ENCODE measurements around the gene TMEM253. TPM values are rescaled to one million over a fixed set of nuclear protein-coding genes. Genes with fewer than 3 reads are reported as not detected.

TMEM253 gene
- under 0.01 TPM in 1 of 2 replicates, not detected in the other for total RNA-seq

GRCh38 chr14:21100931-21101330 is at the start of gene TMEM253:
Gene TMEM253 (plus strand): TSS chr14:21101066. CDS start chr14:21101344, 278 bp downstream.

GRCh38 chr14:21057803-21058675 is 42.8 kb upstream of the TMEM253 start, which contains the start of gene RNASE8:
Gene RNASE8 (plus strand): TSS chr14:21057822. CDS start chr14:21057893, 71 bp downstream.

GRCh38 chr14:21070083-21070609 is 30.7 kb upstream of the TMEM253 start, which contains the start of gene ARHGEF40:
Gene ARHGEF40 (plus strand): TSS chr14:21070304. CDS start chr14:21070397, 93 bp downstream.

GRCh38 chr14:21098076-21098891 is 2.6 kb upstream of the TMEM253 start, which contains the start of gene ZNF219:
Gene ZNF219 (minus strand): TSS chr14:21098655. CDS start chr14:21093591, 5,064 bp downstream.

Small RNA genes within 50 kb of the gene (small RNA-seq; reads per million reads assigned to genes)
- not detected for gene RNU6-252P

Other genes starting within 250 kb of the TMEM253 start
- gene RNASE3, start 209.7 kb upstream of the TMEM253 start, total RNA-seq: not detected in 2 replicates
- not detected in 2 replicates for gene RNASE2, start 145.6 kb upstream of the TMEM253 start, total RNA-seq
- gene METTL17, start 111.1 kb upstream of the TMEM253 start, total RNA-seq: 35.6 and 45.4 TPM in 2 replicates
- gene SLC39A2, start 101.8 kb upstream of the TMEM253 start, total RNA-seq: not detected in 2 replicates
- 1.1 TPM in 1 of 2 replicates, not detected in the other for gene NDRG2, start 76.0 kb upstream of the TMEM253 start, total RNA-seq
- not detected in 2 replicates for gene TPPP2, start 70.8 kb upstream of the TMEM253 start, total RNA-seq
- gene RNASE13, start 66.3 kb upstream of the TMEM253 start, total RNA-seq: not detected in 2 replicates
- not detected in 2 replicates for gene RNASE7, start 58.7 kb upstream of the TMEM253 start, total RNA-seq
- gene RNASE8, start 43.2 kb upstream of the TMEM253 start, total RNA-seq: not detected in 2 replicates
- gene ARHGEF40, start 30.8 kb upstream of the TMEM253 start, total RNA-seq: 27.9 and 46.5 TPM in 2 replicates
- gene ZNF219, start 2.4 kb upstream of the TMEM253 start, total RNA-seq: 10.8 and 12.9 TPM in 2 replicates
- not detected in 2 replicates for gene OR5AU1, start 55.0 kb downstream of the TMEM253 start, total RNA-seq
- 513 and 539 TPM in 2 replicates for gene HNRNPC, start 168.4 kb downstream of the TMEM253 start, total RNA-seq
- not detected in 2 replicates for gene RPGRIP1, start 179.0 kb downstream of the TMEM253 start, total RNA-seq

Measured in subcutaneous preadipocyte (primary cell).